OCI-LY3 (cell line): Measurements from ENCODE around the gene DLK1.

Experiments
- CTCF ChIP-seq: fragments of 200-600, 300-600 bp; sonication (generic); IDR thresholded peaks from 2 replicates; pipeline ENCODE4 v1.5.1; 2014; ENCODE audit warnings: antibody characterized with exemption, low read length, low read depth
- EZH2phosphoT487 ChIP-seq: fragments of 200-600 bp; shearing (Covaris generic); IDR thresholded peaks from 2 replicates; pipeline ENCODE4 v1.6.1; 2018; ENCODE audit warnings: antibody characterized with exemption, mixed run types, low read depth

GRCh38 chr14:100698666-100699448 lies 27.8 kb upstream of the DLK1 start:
- no peak for TF ChIP-seq CTCF
- no peak for TF ChIP-seq EZH2phosphoT487
